Uterus (tissue), 2 donors: Measurements from ENCODE around the gene ZBTB18.
"Not testable (repeated sequence)": the region's sequence is repeated elsewhere in the genome, so short reads cannot be mapped to it uniquely, and the experiment has no call there.

Experiments used
- CTCF ChIP-seq, 4 experiments: fragments of 200-600 bp in 2 of 4; fragments of 450-650 bp in 2 of 4; sonication (generic) in 2 of 4; IDR thresholded peaks; one replicate each; pipeline ENCODE4 v1.5.1; 2016 to 2019; ENCODE audit warnings: antibody characterized with exemption in 4 of 4, mild to moderate bottlenecking in 2 of 4, moderate library complexity in 1 of 4
- POLR2A ChIP-seq, 2 donors: fragments of 450-650 bp; IDR thresholded peaks; one replicate each; pipeline ENCODE4 v1.6.1; 2016; ENCODE audit warnings: antibody characterized with exemption in 2 of 2, mild to moderate bottlenecking in 1 of 2, moderate library complexity in 1 of 2

GRCh38 chr1:244014862-244015261, 36.2 kb upstream of the ZBTB18 start:
- not testable (repeated sequence) for TF ChIP-seq CTCF, POLR2A (IDR thresholded peaks at IDR 0.05)
